Gastrocnemius medialis (tissue), 4 donors: ENCODE results near the gene IGSF6. TPM values are rescaled to one million over a fixed set of nuclear protein-coding genes. Genes with fewer than 3 reads are reported as not detected.
A peak's percentile ranks its signal among the peaks of the same experiment; 100 is the strongest.

Experiments used
- ATAC-seq, 2 donors: fragments of 150-250 bp; one replicate each; pipeline ENCODE4 v1.9.1; 2016
- DNase-seq, 2 donors: peaks; one replicate each; pipeline ENCODE4 v3.0.0-alpha.2; 2019
- H3K27ac ChIP-seq, 4 donors: fragments of 200-600 bp; sonication (generic); 1 replicate in 1 of 4; 2 replicates in 3 of 4; pipeline ENCODE4 v1.5.1; 2016 to 2018; ENCODE audit warnings: mild to moderate bottlenecking in 2 of 4, moderate library complexity in 1 of 4
- H3K27me3 ChIP-seq, 3 donors: fragments of 200-600 bp; sonication (generic) in 2 of 3; 1 replicate in 1 of 3; 2 replicates in 2 of 3; pipeline versions ENCODE4 v1.5.1 to v1.6.0; 2016 to 2019; ENCODE audit warnings: mild to moderate bottlenecking in 1 of 3, moderate library complexity in 1 of 3
- H3K36me3 ChIP-seq, 2 donors: fragments of 200-600 bp; sonication (generic) in 1 of 2; one replicate each; pipeline ENCODE4 v1.5.1; 2017 to 2018
- H3K4me1 ChIP-seq, 2 donors: fragments of 200-600 bp; sonication (generic) in 1 of 2; one replicate each; pipeline ENCODE4 v1.5.1; 2016 to 2017; ENCODE audit warnings: mild to moderate bottlenecking in 2 of 2
- H3K4me3 ChIP-seq, 4 donors: fragments of 200-600 bp; sonication (generic) in 3 of 4; 1 replicate in 1 of 4; 2 replicates in 3 of 4; pipeline ENCODE4 v1.5.1; 2016 to 2019; ENCODE audit warnings: mild to moderate bottlenecking in 2 of 4
- H3K9me3 ChIP-seq, 3 donors: fragments of 200-600 bp; sonication (generic) in 2 of 3; 1 replicate in 1 of 3; 2 replicates in 2 of 3; pipeline ENCODE4 v1.5.1; 2016 to 2019
- POLR2A ChIP-seq, 2 donors: fragments of 450-650 bp; IDR thresholded peaks; one replicate each; pipeline ENCODE4 v1.6.1; 2017; ENCODE audit warnings: antibody characterized with exemption in 2 of 2, mild to moderate bottlenecking in 2 of 2, moderate library complexity in 2 of 2
- in situ Hi-C, 4 donors: fragments of 200-750 bp; cut with MboI; loops; one replicate each; pipeline versions ENCODE4 v1.15.0 to v1.8.0; 2017; ENCODE audit warnings: low sequenced_read_pairs in 4 of 4
- intact Hi-C: fragments of 100-400 bp; cut with DNase I; formaldehyde crosslinking; loops from one replicate; pipeline ENCODE4 v1.15.1; 2023; ENCODE audit warnings: low total_unique reads
- total RNA-seq, 4 donors: library from RNA; depleted of rRNA; stranded (reverse); fragments of >200 nt; gene quantifications; one replicate each; pipeline versions ENCODE4 v1.1.0 to v1.2.3, GENCODE V29; 2016
- TF ChIP-seq, protein P1 (sequence below), 5 experiments: fragments of 450-650 bp in 3 of 5; fragments of 200-600 bp in 2 of 5; sonication (generic) in 2 of 5; IDR thresholded peaks in 4 of 5; conservative IDR thresholded peaks in 1 of 5; 1 replicate in 4 of 5; 2 replicates in 1 of 5; pipeline ENCODE4 v1.5.1; 2016 to 2019; ENCODE audit warnings: antibody characterized with exemption in 5 of 5, mild to moderate bottlenecking in 3 of 5, moderate library complexity in 3 of 5

IGSF6 gene
- total RNA-seq, 4 donors from 2014 or later: 0.10 to 0.60 (median 0.39) TPM

GRCh38 chr16:21614896-21615295 lies 37.5 kb downstream of the IGSF6 start:
- TF ChIP-seq POLR2A (IDR thresholded peaks at IDR 0.05): no peak
- TF ChIP-seq, protein P1, sequence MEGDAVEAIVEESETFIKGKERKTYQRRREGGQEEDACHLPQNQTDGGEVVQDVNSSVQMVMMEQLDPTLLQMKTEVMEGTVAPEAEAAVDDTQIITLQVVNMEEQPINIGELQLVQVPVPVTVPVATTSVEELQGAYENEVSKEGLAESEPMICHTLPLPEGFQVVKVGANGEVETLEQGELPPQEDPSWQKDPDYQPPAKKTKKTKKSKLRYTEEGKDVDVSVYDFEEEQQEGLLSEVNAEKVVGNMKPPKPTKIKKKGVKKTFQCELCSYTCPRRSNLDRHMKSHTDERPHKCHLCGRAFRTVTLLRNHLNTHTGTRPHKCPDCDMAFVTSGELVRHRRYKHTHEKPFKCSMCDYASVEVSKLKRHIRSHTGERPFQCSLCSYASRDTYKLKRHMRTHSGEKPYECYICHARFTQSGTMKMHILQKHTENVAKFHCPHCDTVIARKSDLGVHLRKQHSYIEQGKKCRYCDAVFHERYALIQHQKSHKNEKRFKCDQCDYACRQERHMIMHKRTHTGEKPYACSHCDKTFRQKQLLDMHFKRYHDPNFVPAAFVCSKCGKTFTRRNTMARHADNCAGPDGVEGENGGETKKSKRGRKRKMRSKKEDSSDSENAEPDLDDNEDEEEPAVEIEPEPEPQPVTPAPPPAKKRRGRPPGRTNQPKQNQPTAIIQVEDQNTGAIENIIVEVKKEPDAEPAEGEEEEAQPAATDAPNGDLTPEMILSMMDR (IDR thresholded peaks at IDR 0.05 in 4 of 5, conservative IDR thresholded peaks at IDR 0.05 in 1 of 5): peak in 1 of 5 experiments; percentile 25
- intact Hi-C loops (no loop called here), in situ Hi-C loops (no loop called here)
- DNase-seq (no peak), ATAC-seq (no peak)
- no peak overlapping the region for H3K4me3 ChIP-seq
- peaks cover 32 to 35% of the 10 kb centered on the region in 2 donors for H3K4me1 ChIP-seq
- H3K27me3 ChIP-seq: no peaks in the 10 kb centered on the region
- H3K36me3 ChIP-seq: no peaks in the 10 kb centered on the region
- H3K9me3 ChIP-seq: no peaks in the 10 kb centered on the region
- no peak overlapping the region for H3K27ac ChIP-seq

GRCh38 chr16:21613781-21614180 lies 38.6 kb downstream of the IGSF6 start:
- Histone ChIP-seq H3K36me3 (no peaks in the 10 kb centered on the region), H3K27ac (peak overlapping the region in 3 of 4 donors; percentile 76 to 84 (median 83)), H3K4me3 (no peak overlapping the region), H3K27me3 (no peaks in the 10 kb centered on the region), H3K4me1 (peaks cover 36 to 43% of the 10 kb centered on the region in 2 donors), H3K9me3 (no peaks in the 10 kb centered on the region)
- ATAC-seq (no peak), DNase-seq (no peak)
- in situ Hi-C loops (no loop called here), intact Hi-C loops (no loop called here)
- TF ChIP-seq, protein P1 (IDR thresholded peaks at IDR 0.05 in 4 of 5, conservative IDR thresholded peaks at IDR 0.05 in 1 of 5): no peak
- TF ChIP-seq POLR2A (IDR thresholded peaks at IDR 0.05): no peak

- H3K27me3 ChIP-seq: no peaks in the 10 kb centered on the region
- in situ Hi-C loops (no loop called here), intact Hi-C loops (no loop called here)
- H3K27ac ChIP-seq: peak overlapping the region in 3 of 4 donors; percentile 76 to 84 (median 83)
- DNase-seq: no peak
- H3K4me3 ChIP-seq: no peak overlapping the region
- no peak for ATAC-seq
- H3K9me3 ChIP-seq: no peaks in the 10 kb centered on the region
- H3K36me3 ChIP-seq: no peaks in the 10 kb centered on the region
- no peak for TF ChIP-seq POLR2A (IDR thresholded peaks at IDR 0.05)
- TF ChIP-seq, protein P1 (IDR thresholded peaks at IDR 0.05 in 4 of 5, conservative IDR thresholded peaks at IDR 0.05 in 1 of 5): no peak
- H3K4me1 ChIP-seq: peaks cover 40 to 47% of the 10 kb centered on the region in 2 donors
Measured at GRCh38 chr16:21613361-21613760, 39.0 kb downstream of the IGSF6 start.

DNA sequence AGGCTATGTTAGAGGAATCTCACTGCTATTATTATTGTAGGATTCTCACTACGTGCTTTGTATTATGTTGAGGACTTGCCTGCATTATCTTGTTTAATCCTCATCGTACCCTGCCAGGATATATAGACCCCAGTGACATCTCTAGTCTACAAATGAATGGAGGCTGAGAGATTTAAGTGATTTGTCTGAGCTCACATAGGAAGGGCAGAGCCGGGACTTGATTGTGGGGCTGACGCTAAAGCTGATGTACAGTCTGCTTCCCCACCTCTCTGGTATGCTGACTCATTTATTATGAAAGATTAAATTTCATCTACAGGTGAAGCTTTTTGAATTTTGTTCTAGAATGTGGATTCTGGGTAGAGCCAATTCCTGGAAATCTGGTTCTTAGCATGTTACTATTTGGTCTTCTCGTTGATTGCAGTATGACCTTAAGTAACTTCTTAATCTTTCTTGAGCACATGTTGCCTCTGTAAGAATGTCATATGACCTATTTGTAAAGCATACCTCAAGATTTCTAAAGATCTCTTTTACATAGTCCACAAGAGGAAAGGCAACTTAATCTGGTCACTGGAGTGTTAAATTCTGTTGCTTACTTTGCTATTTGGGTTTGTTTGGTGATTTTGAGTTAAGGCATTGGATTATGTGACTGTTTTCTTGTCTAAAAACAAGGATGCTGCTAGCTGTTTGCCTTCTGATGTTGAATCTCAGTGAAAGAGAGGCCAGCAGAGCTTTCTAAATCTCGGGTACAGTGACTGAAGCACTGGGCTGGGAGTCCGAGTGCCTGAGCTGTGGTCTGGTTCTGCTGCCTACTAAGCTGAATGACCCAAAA lies 40.6 kb downstream of the IGSF6 start:
- H3K27ac ChIP-seq: peak overlapping the region; percentile 76 to 84 (median 83)
- H3K4me3 ChIP-seq: peak overlapping the region in 1 of 4 donors; percentile 26
- peak in 1 of 2 donors; percentile 27 for DNase-seq
- in situ Hi-C loops: no loop called here
- no peaks in the 10 kb centered on the region for H3K27me3 ChIP-seq
- peaks cover 55% of the 10 kb centered on the region in 2 donors for H3K4me1 ChIP-seq
- H3K9me3 ChIP-seq: no peaks in the 10 kb centered on the region
- H3K36me3 ChIP-seq: no peaks in the 10 kb centered on the region
- ATAC-seq: peak; percentile 95 to 96
- no peak for TF ChIP-seq POLR2A (IDR thresholded peaks at IDR 0.05)
- TF ChIP-seq, protein P1 (IDR thresholded peaks at IDR 0.05 in 4 of 5, conservative IDR thresholded peaks at IDR 0.05 in 1 of 5): no peak
- intact Hi-C loops: loop anchor here (1.0 kb wide), 1 partner anchor 12 kb away; the partner anchor contains the start of gene METTL9
